Measurements from ENCODE around the gene KCTD21. TPM values are rescaled to one million over a fixed set of nuclear protein-coding genes. Genes with fewer than 3 reads are reported as not detected.

The KCTD21 gene
- total RNA-seq, 1 donor from 2014 or later: 0.90 TPM

GRCh38 chr11:78212586-78213371 is 24.4 kb upstream of the KCTD21 start:
- no peaks in the 10 kb centered on the region for H4K20me1 ChIP-seq (ENCODE audit: low read depth)
- no peaks in the 10 kb centered on the region for H3K36me3 ChIP-seq
- no peak overlapping the region for H3K9ac ChIP-seq
- Mint-ChIP-seq H3K27me3 (ENCODE audit: insufficient read depth, low read depth) (peaks cover 9% of the 10 kb centered on the region), H3K4me3 (no peak overlapping the region), H3K4me1 (no peaks in the 10 kb centered on the region), H3K36me3 (peaks cover 38% of the 10 kb centered on the region), H3K9me3 (peaks cover 2% of the 10 kb centered on the region), H3K27ac (no peak overlapping the region)
- no peaks in the 10 kb centered on the region for H3K4me1 ChIP-seq
- no peaks in the 10 kb centered on the region for H3K79me2 ChIP-seq (ENCODE audit: low read depth)
- no peak overlapping the region for H3K4me2 ChIP-seq
- TF ChIP-seq CTCF (IDR thresholded peaks at IDR 0.05) (no peak), EZH2phosphoT487 (IDR thresholded peaks at IDR 0.05) (no peak), EZH2 (IDR thresholded peaks at IDR 0.05) (no peak)
- H2AFZ ChIP-seq (replicated peaks): no peak overlapping the region
- no peak overlapping the region for H3K27ac ChIP-seq
- H3F3A ChIP-seq (ENCODE audit: low read depth): no peaks in the 10 kb centered on the region
- no peak for DNase-seq (ENCODE audit: low spot score)
- no peaks in the 10 kb centered on the region for H3K27me3 ChIP-seq
- no peak overlapping the region for H3K4me3 ChIP-seq
- no peaks in the 10 kb centered on the region for H3K9me3 ChIP-seq (ENCODE audit: low read depth)

GRCh38 chr11:78211565-78211964 is 23.1 kb upstream of the KCTD21 start:
- no peak overlapping the region for H3K9ac ChIP-seq
- H3K4me3 Mint-ChIP-seq: no peak overlapping the region
- no peak overlapping the region for H3K27ac ChIP-seq
- no peaks in the 10 kb centered on the region for H3K9me3 ChIP-seq (ENCODE audit: low read depth)
- no peak overlapping the region for H2AFZ ChIP-seq (replicated peaks)
- H3K36me3 ChIP-seq: no peaks in the 10 kb centered on the region
- DNase-seq (ENCODE audit: low spot score): no peak
- peaks cover 5% of the 10 kb centered on the region for H3K27me3 Mint-ChIP-seq (ENCODE audit: insufficient read depth, low read depth)
- H3K4me1 Mint-ChIP-seq: no peaks in the 10 kb centered on the region
- H3K36me3 Mint-ChIP-seq: peaks cover 33% of the 10 kb centered on the region
- H3K4me3 ChIP-seq: no peak overlapping the region
- TF ChIP-seq EZH2phosphoT487 (IDR thresholded peaks at IDR 0.05): no peak
- no peak for TF ChIP-seq CTCF (IDR thresholded peaks at IDR 0.05)
- no peak for TF ChIP-seq EZH2 (IDR thresholded peaks at IDR 0.05)
- H3F3A ChIP-seq (ENCODE audit: low read depth): no peaks in the 10 kb centered on the region
- no peaks in the 10 kb centered on the region for H3K79me2 ChIP-seq (ENCODE audit: low read depth)
- no peaks in the 10 kb centered on the region for H4K20me1 ChIP-seq (ENCODE audit: low read depth)
- no peaks in the 10 kb centered on the region for H3K27me3 ChIP-seq
- no peak overlapping the region for H3K27ac Mint-ChIP-seq
- H3K9me3 Mint-ChIP-seq: peaks cover 2% of the 10 kb centered on the region
- no peak overlapping the region for H3K4me2 ChIP-seq
- H3K4me1 ChIP-seq: no peaks in the 10 kb centered on the region

GRCh38 chr11:78210000-78210608 is 21.7 kb upstream of the KCTD21 start:
- no peaks in the 10 kb centered on the region for H3F3A ChIP-seq (ENCODE audit: low read depth)
- H3K4me1 ChIP-seq: no peaks in the 10 kb centered on the region
- H3K79me2 ChIP-seq (ENCODE audit: low read depth): no peaks in the 10 kb centered on the region
- H3K4me1 Mint-ChIP-seq: no peaks in the 10 kb centered on the region
- H3K4me2 ChIP-seq: no peak overlapping the region
- H3K9me3 ChIP-seq (ENCODE audit: low read depth): no peaks in the 10 kb centered on the region
- H3K9me3 Mint-ChIP-seq: peaks cover 2% of the 10 kb centered on the region
- no peaks in the 10 kb centered on the region for H3K36me3 ChIP-seq
- no peak overlapping the region for H2AFZ ChIP-seq (replicated peaks)
- peaks cover 5% of the 10 kb centered on the region for H3K27me3 Mint-ChIP-seq (ENCODE audit: insufficient read depth, low read depth)
- peaks cover 26% of the 10 kb centered on the region for H3K36me3 Mint-ChIP-seq
- DNase-seq (ENCODE audit: low spot score): no peak
- no peak overlapping the region for H3K27ac Mint-ChIP-seq
- no peak overlapping the region for H3K4me3 Mint-ChIP-seq
- H4K20me1 ChIP-seq (ENCODE audit: low read depth): no peaks in the 10 kb centered on the region
- no peak for TF ChIP-seq EZH2phosphoT487 (IDR thresholded peaks at IDR 0.05)
- no peak for TF ChIP-seq EZH2 (IDR thresholded peaks at IDR 0.05)
- TF ChIP-seq CTCF (IDR thresholded peaks at IDR 0.05): no peak
- no peak overlapping the region for H3K9ac ChIP-seq
- no peak overlapping the region for H3K27ac ChIP-seq
- no peak overlapping the region for H3K4me3 ChIP-seq
- H3K27me3 ChIP-seq: no peaks in the 10 kb centered on the region

All from neural progenitor cell (in vitro differentiated cells).